Caco-2 (cell line): ENCODE data around the gene OAS3. TPM values are rescaled to one million over a fixed set of nuclear protein-coding genes. Genes with fewer than 3 reads are reported as not detected.
"Not testable (repeated sequence)": the region's sequence is repeated elsewhere in the genome, so short reads cannot be mapped to it uniquely, and the experiment has no call there.

Experiments
- BruUV-seq: library from RNA; stranded (reverse); fragments of 400-500 nt; replicated peaks from 2 replicates; lab custom pipeline; 2021; lab: Mats Ljungman, UMichigan
- CTCF ChIA-PET: fragments of 300-600 bp; sonication (Branson Sonifier 250); formaldehyde crosslinking; loops from one replicate; lab custom pipeline; 2022; ENCODE audit warnings: antibody characterized with exemption; lab: Charles Lee
- POLR2A ChIA-PET: fragments of 300-600 bp; sonication (Branson Sonifier 250); formaldehyde crosslinking; loops from one replicate; lab custom pipeline; 2022; ENCODE audit warnings: antibody characterized with exemption; lab: Charles Lee
- DNase-seq, 2 experiments: peaks; one replicate each; pipeline versions ENCODE4 v3.0.0 to v3.0.0-alpha.2; 2020 to 2022
- H3K27me3 ChIP-seq: replicated peaks from 2 replicates; pipeline ENCODE4 v1.6.0; 2011; ENCODE audit warnings: low read length; ENCODE audit not compliant: control insufficient read depth, insufficient read depth
- H3K36me3 ChIP-seq: 2 replicates; pipeline ENCODE4 v1.5.1; 2011; ENCODE audit warnings: low read length; ENCODE audit not compliant: control insufficient read depth, insufficient read depth
- H3K4me1 ChIP-seq: fragments of 250-450 bp; sonication (Bioruptor Pico); 2 replicates; pipeline ENCODE4 v1.5.1; 2020; ENCODE audit warnings: mild to moderate bottlenecking
- H3K4me3 ChIP-seq: 2 replicates; pipeline ENCODE4 v1.5.1; 2011; ENCODE audit warnings: low read depth, mild to moderate bottlenecking, control low read depth, low read length
- H3K9me3 ChIP-seq: fragments of 250-450 bp; sonication (Bioruptor Pico); 2 replicates; pipeline ENCODE4 v1.5.1; 2020; ENCODE audit warnings: mild to moderate bottlenecking, moderate library complexity
- H3K27ac Mint-ChIP-seq: one replicate; pipeline ENCODE4 v1.8.0; 2022; ENCODE audit warnings: mixed read lengths; ENCODE audit not compliant: unreplicated experiment
- H3K27me3 Mint-ChIP-seq: one replicate; pipeline ENCODE4 v1.8.0; 2022; ENCODE audit warnings: mixed read lengths; ENCODE audit not compliant: insufficient read depth, unreplicated experiment
- H3K36me3 Mint-ChIP-seq: one replicate; pipeline ENCODE4 v1.8.0; 2022; ENCODE audit warnings: mild to moderate bottlenecking, mixed read lengths; ENCODE audit not compliant: insufficient read depth, unreplicated experiment
- H3K4me1 Mint-ChIP-seq: one replicate; pipeline ENCODE4 v1.8.0; 2022; ENCODE audit warnings: low read depth, mixed read lengths; ENCODE audit not compliant: unreplicated experiment
- H3K4me3 Mint-ChIP-seq: one replicate; pipeline ENCODE4 v1.8.0; 2022; ENCODE audit warnings: mild to moderate bottlenecking, moderate library complexity, mixed read lengths; ENCODE audit not compliant: unreplicated experiment
- H3K9me3 Mint-ChIP-seq: one replicate; pipeline ENCODE4 v1.8.0; 2022; ENCODE audit warnings: mixed read lengths; ENCODE audit not compliant: unreplicated experiment
- CTCF ChIP-seq, 2 experiments: fragments of 200-600 bp in 1 of 2; IDR thresholded peaks; 1 replicate in 1 of 2; 2 replicates in 1 of 2; pipeline versions ENCODE4 v1.5.1 to v1.8.0; 2011 to 2022; ENCODE audit warnings: antibody characterized with exemption in 1 of 2, control low read depth in 1 of 2, inconsistent platforms in 1 of 2, low read depth in 1 of 2, low read length in 1 of 2, mild to moderate bottlenecking in 1 of 2, moderate library complexity in 1 of 2; ENCODE audit not compliant: insufficient read depth in 1 of 2, severe bottlenecking in 1 of 2, unreplicated experiment in 1 of 2
- intact Hi-C: fragments of 100-400 bp; cut with micrococcal nuclease; formaldehyde crosslinking; loops from one replicate; pipeline ENCODE4 v1.10.0; 2022; ENCODE audit not compliant: unreplicated experiment
- total RNA-seq: library from RNA; stranded (reverse); gene quantifications from 2 replicates; pipeline ENCODE4 v1.2.3, GENCODE V29; 2022

OAS3 gene
- total RNA-seq, 1 experiment from 2014 or later: 22.1 TPM

- peaks cover 6% of the 10 kb centered on the region for H3K4me1 Mint-ChIP-seq
- ChIA-PET CTCF (no interaction called here), POLR2A (no interaction called here)
- H3K36me3 Mint-ChIP-seq: no peaks in the 10 kb centered on the region
- peaks cover 57% of the 10 kb centered on the region for H3K9me3 Mint-ChIP-seq
- no peak for DNase-seq
- H3K27ac Mint-ChIP-seq: no peak overlapping the region
- H3K4me1 ChIP-seq: no peaks in the 10 kb centered on the region
- H3K27me3 Mint-ChIP-seq: peaks cover 5% of the 10 kb centered on the region
- H3K4me3 ChIP-seq: no peak overlapping the region
- intact Hi-C loops: no loop called here
- H3K36me3 ChIP-seq: no peaks in the 10 kb centered on the region
- H3K4me3 Mint-ChIP-seq: no peak overlapping the region
- no peak for TF ChIP-seq CTCF (IDR thresholded peaks at IDR 0.05; ENCODE audit: insufficient read depth in 1 of 2, low read depth in 1 of 2, low read length in 1 of 2, severe bottlenecking in 1 of 2, unreplicated experiment in 1 of 2)
- no TSS peak for BruUV-seq
- H3K27me3 ChIP-seq: no peaks in the 10 kb centered on the region
- peaks cover 23% of the 10 kb centered on the region for H3K9me3 ChIP-seq
Observed at GRCh38 chr12:112987561-112987960, 49.3 kb downstream of the OAS3 start.

- no peak for DNase-seq
- TF ChIP-seq CTCF (IDR thresholded peaks at IDR 0.05; ENCODE audit: insufficient read depth in 1 of 2, low read depth in 1 of 2, low read length in 1 of 2, severe bottlenecking in 1 of 2, unreplicated experiment in 1 of 2): no peak
- BruUV-seq: no TSS peak
- Mint-ChIP-seq H3K27ac (no peak overlapping the region), H3K9me3 (peaks cover 51% of the 10 kb centered on the region), H3K4me1 (peaks cover 6% of the 10 kb centered on the region), H3K4me3 (no peak overlapping the region), H3K36me3 (no peaks in the 10 kb centered on the region), H3K27me3 (peaks cover 5% of the 10 kb centered on the region)
- ChIA-PET CTCF (no interaction called here), POLR2A (no interaction called here)
- no peak overlapping the region for H3K4me3 ChIP-seq
- H3K27me3 ChIP-seq: no peaks in the 10 kb centered on the region
- peaks cover 28% of the 10 kb centered on the region for H3K9me3 ChIP-seq
- no peaks in the 10 kb centered on the region for H3K36me3 ChIP-seq
- intact Hi-C loops: no loop called here
- no peaks in the 10 kb centered on the region for H3K4me1 ChIP-seq
Observed at GRCh38 chr12:112988224-112988623, 50.0 kb downstream of the OAS3 start.

- H3K9me3 ChIP-seq: peaks cover 28% of the 10 kb centered on the region
- H3K27me3 ChIP-seq, H3K4me3 ChIP-seq, DNase-seq, H3K27ac Mint-ChIP-seq, H3K36me3 Mint-ChIP-seq, H3K4me1 ChIP-seq, BruUV-seq, H3K27me3 Mint-ChIP-seq, H3K4me1 Mint-ChIP-seq, POLR2A ChIA-PET, H3K4me3 Mint-ChIP-seq, intact Hi-C loops, H3K36me3 ChIP-seq: not testable (repeated sequence)
- CTCF ChIA-PET: interaction anchor here (0.6 kb wide), 1 partner anchor 98 kb away, joined by 3 read pairs; no protein-coding TSS in a partner anchor
- peaks cover 45% of the 10 kb centered on the region for H3K9me3 Mint-ChIP-seq
Observed at GRCh38 chr12:112988823-112989385, 50.6 kb downstream of the OAS3 start.
